NCI-H226 (cell line): Measurements from ENCODE around the gene EMB.
A peak's percentile ranks its signal among the peaks of the same experiment; 100 is the strongest.
"Not testable (repeated sequence)": the region's sequence is repeated elsewhere in the genome, so short reads cannot be mapped to it uniquely, and the experiment has no call there.

Experiments
- DNase-seq: peaks from one replicate; pipeline ENCODE4 v3.0.0-alpha.2; 2015

EMB gene, protein sequence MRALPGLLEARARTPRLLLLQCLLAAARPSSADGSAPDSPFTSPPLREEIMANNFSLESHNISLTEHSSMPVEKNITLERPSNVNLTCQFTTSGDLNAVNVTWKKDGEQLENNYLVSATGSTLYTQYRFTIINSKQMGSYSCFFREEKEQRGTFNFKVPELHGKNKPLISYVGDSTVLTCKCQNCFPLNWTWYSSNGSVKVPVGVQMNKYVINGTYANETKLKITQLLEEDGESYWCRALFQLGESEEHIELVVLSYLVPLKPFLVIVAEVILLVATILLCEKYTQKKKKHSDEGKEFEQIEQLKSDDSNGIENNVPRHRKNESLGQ

DNA sequence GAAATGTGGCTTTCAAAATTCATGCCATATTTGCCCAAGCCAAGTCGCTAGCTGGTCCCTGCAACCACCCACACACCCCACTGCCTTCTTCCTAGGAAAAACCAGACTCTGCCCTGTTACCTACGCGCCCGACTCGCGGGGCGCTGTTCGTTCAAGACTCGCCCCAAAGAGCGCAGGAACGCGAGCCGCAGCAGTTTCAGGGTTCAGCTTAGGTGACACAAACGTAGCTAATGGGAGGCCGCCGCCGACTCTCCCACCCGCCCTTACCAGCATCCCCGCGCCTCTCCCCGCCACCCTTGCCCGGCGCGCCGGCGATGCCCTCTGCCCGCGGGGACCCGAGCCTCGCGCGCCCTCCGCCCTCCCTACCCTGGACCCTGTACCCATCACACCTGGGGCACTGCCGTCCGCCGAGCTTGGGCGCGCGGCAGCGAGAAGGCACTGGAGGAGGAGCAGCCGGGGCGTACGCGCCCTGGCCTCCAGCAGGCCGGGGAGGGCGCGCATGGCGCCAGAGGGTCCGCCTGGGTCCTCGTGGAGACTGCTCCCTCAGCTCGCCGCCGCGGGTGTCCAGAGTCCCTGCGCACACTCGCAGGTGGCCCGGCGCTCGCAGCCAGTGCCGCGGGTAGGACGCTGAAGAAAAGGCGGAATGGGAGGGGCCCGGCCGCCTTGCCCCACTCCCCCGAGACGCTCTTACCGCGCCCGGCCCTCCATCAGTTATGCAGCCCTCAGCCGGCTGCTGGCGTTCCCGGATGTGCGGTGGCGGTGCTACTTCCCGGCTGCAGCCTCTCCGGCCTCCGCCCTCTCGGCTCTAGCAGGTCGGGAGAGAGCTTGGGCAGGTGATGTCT is at the start of gene EMB:
Gene EMB, minus strand, starts transcription at position 638 of the 842 bp plus-strand sequence. Its CDS starts 137 bp downstream, at position 501.
- peak; percentile 40 for DNase-seq

DNA sequence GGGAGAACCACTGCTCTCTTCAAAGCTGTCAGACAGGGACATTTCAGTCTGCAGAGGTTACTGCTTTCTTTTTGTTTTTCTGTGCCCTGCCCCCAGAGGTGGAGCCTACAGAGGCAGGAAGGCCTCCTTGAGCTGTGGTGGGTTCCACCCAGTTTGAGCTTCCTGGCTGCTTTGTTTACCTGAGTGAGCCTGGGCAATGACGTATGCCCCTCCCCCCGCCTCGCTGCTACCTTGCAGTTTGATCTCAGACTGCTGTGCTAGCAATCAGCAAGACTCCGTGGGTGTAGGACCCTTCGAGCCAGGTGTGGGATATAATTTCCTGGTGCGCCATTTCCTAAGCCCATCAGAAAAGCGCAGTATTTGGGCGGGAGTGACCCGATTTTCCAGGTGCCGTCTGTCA is 48.4 kb upstream of the EMB start:
- DNase-seq: not testable (repeated sequence)

- DNase-seq: not testable (repeated sequence)
These were observed 37.7 kb upstream of the EMB start for GRCh38 chr5:50478790-50479189.

DNA sequence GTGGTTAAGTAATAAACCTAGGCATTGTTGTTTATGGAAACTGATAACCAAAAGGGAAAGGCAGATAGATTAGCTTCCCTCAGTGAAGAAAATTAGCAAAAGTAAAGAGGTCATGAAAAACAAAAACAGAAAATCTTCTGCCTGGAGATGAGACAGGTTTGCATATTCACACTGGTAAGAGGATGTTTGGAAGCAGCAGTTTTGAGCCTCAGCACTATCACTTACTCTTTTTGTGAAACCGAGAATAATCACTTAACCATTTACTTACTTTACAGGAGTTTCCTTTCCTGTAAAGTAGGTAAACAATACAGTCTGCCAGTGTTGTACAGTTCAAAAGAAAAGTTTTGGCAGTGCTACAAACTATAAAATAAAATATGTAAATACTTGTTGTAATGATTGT is 35.5 kb upstream of the EMB start:
- no peak for DNase-seq

DNA sequence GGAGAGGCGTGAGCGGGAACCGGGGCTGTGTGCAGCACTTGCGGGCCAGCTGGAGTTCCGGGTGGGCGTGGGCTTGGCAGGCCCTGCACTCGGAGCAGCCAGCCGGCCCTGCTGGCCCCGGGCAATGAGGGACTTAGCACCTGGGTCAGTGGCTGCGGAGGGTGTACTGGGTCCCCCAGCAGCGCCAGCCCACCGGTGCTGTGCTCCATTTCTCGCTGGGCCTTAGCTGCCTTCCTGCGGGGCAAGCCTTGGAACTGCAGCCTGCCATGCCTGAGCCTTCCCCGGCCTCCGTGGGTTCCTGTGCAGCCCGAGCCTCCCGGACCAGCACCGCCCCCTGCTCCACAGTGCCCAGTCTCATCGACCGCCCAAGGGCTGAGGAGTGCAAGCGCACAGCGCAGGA is 23.9 kb upstream of the EMB start:
- DNase-seq: not testable (repeated sequence)

DNA sequence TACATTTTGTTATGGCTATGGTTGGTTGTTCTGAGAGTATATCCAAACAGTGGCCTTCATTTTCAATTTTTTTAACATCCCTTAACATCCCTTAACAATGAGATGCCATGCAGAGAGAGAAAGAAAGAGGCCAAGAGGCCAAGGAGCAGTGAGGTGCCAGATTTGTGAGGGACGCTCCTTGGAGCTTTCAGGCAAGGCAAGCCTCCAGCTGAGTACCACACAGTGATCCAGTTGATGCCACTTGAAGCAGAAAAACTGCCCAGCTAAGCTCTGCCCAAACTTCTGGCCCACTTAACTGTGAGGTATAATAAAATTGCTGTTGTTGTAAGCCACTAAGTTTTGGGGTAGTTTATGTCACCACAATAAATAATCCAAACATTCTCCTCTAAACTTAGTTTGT is 22.6 kb upstream of the EMB start:
- no peak for DNase-seq

DNA sequence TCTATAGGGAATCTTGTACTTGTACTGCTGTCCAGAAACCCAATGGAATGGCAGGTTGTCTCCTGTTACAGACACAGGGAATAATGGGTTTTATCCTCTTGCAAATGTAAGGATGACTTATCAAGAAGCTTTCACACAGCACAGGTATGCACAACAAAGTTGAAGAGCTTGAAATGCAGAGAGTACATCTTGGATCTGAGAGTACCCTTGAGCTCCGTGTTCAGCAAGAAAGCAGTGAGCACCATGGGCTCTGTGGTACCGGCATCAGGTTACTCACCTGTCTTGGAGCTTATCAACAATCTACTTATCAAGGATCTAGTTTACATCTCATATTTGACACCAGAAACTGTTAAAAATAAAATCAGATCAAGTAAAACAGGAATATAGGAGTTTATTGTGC is 22.0 kb upstream of the EMB start:
- no peak for DNase-seq

DNA sequence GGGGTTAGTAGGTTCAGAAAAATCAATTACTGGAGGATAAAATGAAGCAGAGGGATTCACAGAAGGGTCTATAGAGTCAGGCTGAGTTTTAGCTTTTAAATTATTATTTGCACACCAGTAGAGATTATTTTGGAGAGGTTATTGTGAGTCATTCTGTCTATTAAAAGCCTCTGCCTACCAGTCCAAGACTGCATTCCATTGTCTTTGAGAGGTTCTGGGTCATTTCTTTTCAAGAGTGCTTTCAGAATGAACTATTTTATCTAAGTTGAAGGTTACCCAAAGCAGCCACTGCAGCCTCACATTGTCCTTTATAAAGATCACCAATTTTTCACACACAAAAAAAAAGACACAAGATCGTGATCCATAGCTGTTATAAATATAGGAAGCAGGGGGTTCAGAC is 21.5 kb upstream of the EMB start:
- not testable (repeated sequence) for DNase-seq

- DNase-seq: not testable (repeated sequence)
These were observed 17.3 kb upstream of the EMB start for GRCh38 chr5:50458372-50458771.

DNA sequence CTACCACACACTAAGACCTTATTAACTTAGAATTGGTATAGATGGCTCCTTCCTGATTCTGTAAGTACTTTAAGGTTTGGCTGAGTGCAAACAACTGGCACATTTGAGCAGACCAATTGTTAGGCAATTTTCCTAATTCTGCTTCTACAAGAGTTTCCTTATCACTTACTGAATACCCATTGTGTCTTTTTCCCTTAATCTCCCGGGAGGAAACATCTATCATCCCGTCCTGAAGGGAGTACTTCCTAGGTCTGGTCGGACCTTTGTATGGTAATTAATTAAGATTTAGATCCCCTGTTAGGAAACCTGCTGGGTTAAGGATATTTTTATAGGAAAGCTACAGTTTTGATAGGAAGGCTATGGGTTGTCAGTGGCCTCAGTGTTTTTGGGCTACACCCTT is 8.2 kb upstream of the EMB start:
- DNase-seq: not testable (repeated sequence)

GRCh38 chr5:50447941-50448340 is 6.9 kb upstream of the EMB start:
- DNase-seq: no peak

GRCh38 chr5:50447228-50447627 is 6.1 kb upstream of the EMB start:
- no peak for DNase-seq

DNA sequence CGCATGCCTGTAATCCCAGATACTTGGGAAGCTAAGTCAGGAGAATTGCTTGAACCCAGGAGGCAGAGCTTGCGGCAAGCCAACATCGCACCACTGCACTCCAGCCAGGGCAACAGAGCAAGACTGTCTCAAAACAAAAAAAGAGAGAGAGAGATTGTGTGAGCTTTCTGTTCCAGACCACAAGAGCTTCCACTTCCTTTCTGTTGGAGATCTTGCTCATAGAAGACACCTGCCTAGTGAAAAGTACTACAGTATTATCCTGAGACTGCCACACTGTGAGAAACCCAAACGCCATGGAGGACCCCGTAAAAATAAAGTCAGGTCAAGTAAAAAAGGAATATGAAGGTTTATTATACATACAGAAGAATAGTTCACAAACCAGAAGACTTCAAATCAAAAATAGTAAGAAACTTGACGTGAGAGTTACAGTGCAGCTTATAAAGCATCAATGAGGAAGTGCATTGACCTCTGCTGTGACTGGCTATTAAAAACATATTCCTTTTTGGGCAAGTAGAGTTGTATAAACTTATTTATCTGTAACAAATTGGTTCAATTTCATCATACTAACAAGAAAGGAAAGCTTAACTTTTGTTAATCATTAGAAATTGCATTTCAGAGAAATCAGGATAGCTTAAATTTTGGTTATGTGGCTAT is 4.3 kb upstream of the EMB start:
- DNase-seq: no peak

GRCh38 chr5:50442559-50443539 is 1.8 kb upstream of the EMB start:
- not testable (repeated sequence) for DNase-seq

DNA sequence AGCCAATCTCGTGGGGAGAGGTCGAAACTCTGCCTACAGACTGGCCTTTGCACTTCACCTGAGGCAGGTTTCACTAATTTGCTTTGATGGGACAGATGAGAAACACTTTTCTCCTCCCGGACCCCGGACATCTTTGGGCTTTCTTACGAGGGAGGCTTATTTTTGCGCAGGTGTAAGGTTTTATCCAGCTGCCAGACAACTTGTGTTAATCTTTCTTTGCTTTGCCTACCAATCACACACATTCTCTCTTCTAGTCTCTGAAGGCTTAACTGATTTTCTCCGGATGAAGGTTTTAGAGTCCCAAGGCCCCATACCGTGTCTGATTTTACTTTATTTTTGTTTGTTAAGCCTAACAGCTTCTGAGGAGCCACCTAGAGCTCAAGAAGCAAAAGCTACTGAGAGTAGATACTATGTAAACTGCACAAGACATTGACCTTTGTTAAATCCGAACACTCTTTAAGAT is 436 bp upstream of the EMB start:
- DNase-seq: no peak

GRCh38 chr5:50439221-50439620 is 1.9 kb downstream of the EMB start:
- DNase-seq: no peak

DNA sequence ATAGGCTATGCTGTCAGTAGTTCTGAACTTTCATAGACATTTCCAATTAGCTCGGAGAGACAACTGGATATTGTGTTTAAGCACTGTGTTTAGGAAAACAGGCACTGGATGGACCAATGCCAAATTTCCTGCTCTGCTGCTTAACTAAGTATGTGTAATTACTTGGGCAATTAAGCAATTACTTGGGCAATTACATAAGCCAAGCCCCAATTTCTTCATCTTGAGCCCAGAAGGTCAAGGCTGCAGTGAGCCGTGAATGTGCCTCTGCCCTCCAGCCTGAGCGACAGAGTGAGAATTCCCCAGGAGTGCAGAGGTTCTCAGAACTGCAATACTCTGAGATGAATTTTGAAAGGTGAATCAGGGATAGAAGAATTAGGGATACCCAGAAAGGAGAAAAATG is 3.0 kb downstream of the EMB start:
- not testable (repeated sequence) for DNase-seq

DNA sequence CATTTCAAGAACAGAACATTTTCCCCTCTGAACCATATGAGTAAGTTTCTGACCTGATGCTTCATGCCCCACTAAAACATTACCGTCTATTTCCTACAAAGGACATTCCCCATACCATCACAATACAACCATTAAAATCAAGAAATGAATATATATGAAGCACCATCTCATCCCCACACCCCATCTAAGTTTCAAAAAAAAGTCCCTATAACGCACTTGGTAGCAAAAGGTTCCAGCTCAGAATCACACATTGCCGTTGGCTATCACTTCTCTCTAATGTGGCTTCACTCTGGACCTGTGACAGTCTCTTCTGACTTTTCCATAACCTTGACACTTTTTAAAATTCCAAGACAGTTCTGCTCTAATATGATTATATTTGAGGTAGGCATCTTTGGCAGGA is 5.9 kb downstream of the EMB start:
- no peak for DNase-seq

DNA sequence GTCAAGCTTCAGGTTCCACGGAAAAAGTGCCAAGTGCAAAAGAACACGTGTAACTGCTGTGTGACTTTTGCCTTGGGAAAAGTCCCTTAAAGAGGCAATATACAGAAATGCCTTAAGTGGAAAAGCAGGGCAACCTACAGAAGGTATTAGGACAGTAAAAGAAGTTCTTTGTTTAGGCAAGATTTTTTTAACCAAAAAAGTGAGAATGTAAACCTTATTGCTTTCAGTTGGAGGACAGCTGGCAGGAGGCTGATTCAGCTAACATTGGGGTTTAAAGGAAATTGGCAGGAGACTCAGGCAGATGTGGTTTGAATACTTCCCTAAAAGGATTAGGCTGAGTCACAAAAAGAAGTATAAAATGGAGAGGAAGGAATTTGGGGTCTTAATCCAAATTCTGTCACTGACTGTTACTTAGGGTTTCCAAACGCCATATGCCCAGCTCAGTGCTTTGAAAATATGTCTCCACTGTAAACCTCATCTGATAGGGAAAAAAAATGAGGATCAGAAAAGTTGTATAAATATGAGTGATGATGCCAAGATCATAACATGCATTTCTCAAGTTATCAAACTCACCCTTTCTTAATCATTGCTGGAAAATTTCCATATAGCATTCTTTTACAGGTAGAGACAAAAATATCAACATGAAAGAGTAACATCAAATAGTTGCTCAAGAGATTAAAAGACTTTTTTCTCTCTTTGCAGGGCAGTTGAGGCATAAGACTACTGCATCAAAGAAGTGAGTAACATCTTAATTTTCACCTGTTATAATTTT is 9.8 kb downstream of the EMB start:
- DNase-seq: not testable (repeated sequence)

DNA sequence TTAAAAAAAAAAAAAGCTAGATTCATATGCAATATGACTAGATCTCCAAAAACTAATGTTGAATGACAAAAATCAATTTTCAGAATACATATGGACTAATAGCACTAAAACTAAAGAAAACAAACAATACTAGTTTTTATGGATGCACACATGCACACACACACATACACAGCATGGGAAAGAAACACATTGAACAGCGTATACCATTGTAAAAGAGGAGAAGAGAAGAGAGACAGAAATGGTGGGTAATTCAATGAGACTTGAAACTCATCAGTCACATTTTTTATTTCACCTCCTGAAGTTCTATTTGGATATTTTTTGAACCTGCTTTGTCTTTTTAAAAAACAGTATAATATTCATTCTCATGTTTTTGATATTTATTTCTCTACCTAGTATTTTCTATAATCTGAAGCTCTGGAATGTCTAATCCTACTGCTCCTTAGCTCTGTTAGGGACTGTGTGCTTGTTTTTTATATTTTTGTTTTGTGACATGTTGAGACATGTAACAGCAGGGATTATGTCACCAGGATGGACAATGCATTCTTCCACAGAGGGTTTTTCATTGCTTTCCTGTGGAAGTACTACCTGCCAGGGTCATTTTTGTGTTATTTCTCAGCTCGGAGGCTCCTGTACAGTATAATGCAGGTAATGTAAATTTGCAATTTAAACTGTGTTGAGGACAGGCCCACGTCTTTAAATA is 17.8 kb downstream of the EMB start:
- DNase-seq: not testable (repeated sequence)
